Measurements from ENCODE around the gene ZDHHC23. TPM values are rescaled to one million over a fixed set of nuclear protein-coding genes. Genes with fewer than 3 reads are reported as not detected.

Gene ZDHHC23
- total and polyA plus RNA-seq, 2 experiments from 2014 or later = 1.9 to 8.5 TPM

DNA sequence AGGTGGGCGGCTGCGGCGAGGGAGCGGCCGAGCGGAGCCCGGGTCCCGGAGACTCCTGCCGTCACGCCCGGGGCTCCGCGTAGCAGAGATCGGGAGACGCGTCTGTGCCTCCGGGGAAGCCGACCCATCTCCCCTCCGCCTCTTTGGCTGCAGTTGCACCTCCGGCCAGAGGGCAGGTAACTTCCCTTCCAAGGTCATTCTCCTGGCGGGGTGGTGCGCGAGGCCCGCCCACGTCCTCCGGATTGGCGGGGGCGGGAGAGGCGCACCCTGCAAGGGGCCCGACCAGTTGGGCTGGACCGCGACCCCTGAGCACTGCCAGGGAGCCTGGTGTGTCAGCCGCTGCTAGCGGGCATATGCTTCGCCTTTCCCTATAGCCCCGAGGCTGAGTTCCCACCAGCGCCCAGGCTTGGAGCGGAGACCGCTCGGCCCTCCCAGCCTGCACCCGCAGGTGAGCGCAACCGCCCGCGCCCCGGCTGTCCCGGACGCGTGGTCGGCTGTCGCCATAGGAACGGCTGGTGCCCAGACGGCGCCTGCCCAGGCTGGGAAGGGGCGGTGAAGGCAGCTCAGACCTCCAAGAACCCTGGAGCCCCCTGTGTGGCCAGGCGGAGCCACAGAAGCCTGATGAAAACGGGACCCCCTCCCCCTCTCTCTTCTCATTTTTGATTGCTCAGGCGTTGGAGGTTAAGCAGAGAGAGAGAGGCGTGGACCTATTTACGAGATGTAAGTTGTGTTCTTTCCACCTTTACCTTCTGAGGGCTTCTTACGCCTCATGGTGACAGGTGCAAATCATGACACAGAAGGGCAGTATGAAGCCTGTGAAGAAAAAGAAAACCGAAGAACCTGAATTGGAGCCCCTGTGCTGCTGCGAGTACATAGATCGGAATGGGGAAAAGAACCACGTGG, 453 bp downstream of the ZDHHC23 start:
- Histone ChIP-seq H4K20me1 (ENCODE audit: insufficient read depth, poor library complexity, severe bottlenecking) (no peaks in the 10 kb centered on the region), H3K4me3 (peak overlapping the region; percentile 79), H3K36me3 (replicated peaks; ENCODE audit: insufficient read depth, low read depth) (no peaks in the 10 kb centered on the region), H3K4me1 (ENCODE audit: insufficient read depth) (no peaks in the 10 kb centered on the region), H2AFZ (peak overlapping the region; percentile 90), H3K27me3 (peaks cover 3% of the 10 kb centered on the region), H3K4me2 (peak overlapping the region; percentile 99), H3K9me3 (ENCODE audit: low read depth) (no peaks in the 10 kb centered on the region), H3K79me2 (no peaks in the 10 kb centered on the region), H3K27ac (peak overlapping the region; percentile 60), H3K9me2 (replicated peaks; ENCODE audit: insufficient read depth) (no peaks in the 10 kb centered on the region)
- TF ChIP-seq, protein P1, sequence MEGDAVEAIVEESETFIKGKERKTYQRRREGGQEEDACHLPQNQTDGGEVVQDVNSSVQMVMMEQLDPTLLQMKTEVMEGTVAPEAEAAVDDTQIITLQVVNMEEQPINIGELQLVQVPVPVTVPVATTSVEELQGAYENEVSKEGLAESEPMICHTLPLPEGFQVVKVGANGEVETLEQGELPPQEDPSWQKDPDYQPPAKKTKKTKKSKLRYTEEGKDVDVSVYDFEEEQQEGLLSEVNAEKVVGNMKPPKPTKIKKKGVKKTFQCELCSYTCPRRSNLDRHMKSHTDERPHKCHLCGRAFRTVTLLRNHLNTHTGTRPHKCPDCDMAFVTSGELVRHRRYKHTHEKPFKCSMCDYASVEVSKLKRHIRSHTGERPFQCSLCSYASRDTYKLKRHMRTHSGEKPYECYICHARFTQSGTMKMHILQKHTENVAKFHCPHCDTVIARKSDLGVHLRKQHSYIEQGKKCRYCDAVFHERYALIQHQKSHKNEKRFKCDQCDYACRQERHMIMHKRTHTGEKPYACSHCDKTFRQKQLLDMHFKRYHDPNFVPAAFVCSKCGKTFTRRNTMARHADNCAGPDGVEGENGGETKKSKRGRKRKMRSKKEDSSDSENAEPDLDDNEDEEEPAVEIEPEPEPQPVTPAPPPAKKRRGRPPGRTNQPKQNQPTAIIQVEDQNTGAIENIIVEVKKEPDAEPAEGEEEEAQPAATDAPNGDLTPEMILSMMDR (IDR thresholded peaks at IDR 0.05; ENCODE audit: poor library complexity) = no peak
- no peak for TF ChIP-seq EZH2phosphoT487 (IDR thresholded peaks at IDR 0.05; ENCODE audit: low read depth, severe bottlenecking, unreplicated experiment)
- no peak for TF ChIP-seq EZH2 (IDR thresholded peaks at IDR 0.05; ENCODE audit: borderline replicate concordance)
- DNase-seq (ENCODE audit: low spot score) = peak; percentile 63
- 4% methylated on average over 46 of the region's 65 CpGs for WGBS (ENCODE audit: low lambda C conversion rate, missing lambda C conversion rate)

DNA sequence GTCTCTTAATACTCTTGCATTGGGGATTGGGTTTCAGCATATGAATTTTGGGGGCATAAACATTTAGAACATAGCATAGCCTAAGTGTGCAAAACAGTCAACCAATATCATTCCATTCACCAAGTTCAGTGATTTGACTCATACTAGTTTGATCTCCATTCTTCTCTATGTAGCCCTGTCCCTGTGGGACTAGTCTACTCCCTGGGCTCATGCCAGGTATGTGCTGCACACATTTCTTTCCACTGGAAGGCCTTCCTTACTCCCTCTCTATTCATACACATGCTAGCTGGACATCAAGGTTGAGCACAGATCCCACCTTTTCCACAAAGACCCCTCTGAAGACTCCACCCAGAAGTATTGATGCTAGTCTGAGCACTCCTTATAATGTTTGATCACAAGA, 5.1 kb downstream of the ZDHHC23 start:
- no peaks in the 10 kb centered on the region for H3K9me3 ChIP-seq (ENCODE audit: low read depth)
- TF ChIP-seq EZH2phosphoT487 (IDR thresholded peaks at IDR 0.05; ENCODE audit: low read depth, severe bottlenecking, unreplicated experiment) (no peak), EZH2 (IDR thresholded peaks at IDR 0.05; ENCODE audit: borderline replicate concordance) (no peak)
- TF ChIP-seq, protein P1 (IDR thresholded peaks at IDR 0.05; ENCODE audit: poor library complexity) = no peak
- no peaks in the 10 kb centered on the region for H3K79me2 ChIP-seq
- H2AFZ ChIP-seq = no peak overlapping the region
- H3K4me3 ChIP-seq = no peak overlapping the region
- H3K27ac ChIP-seq = no peak overlapping the region
- peaks cover 3% of the 10 kb centered on the region for H3K27me3 ChIP-seq
- no peaks in the 10 kb centered on the region for H3K4me1 ChIP-seq (ENCODE audit: insufficient read depth)
- no peaks in the 10 kb centered on the region for H3K36me3 ChIP-seq (replicated peaks; ENCODE audit: insufficient read depth, low read depth)
- H3K4me2 ChIP-seq = no peak overlapping the region
- H3K9me2 ChIP-seq (replicated peaks; ENCODE audit: insufficient read depth) = no peaks in the 10 kb centered on the region
- no peak for DNase-seq (ENCODE audit: low spot score)
- no peaks in the 10 kb centered on the region for H4K20me1 ChIP-seq (ENCODE audit: insufficient read depth, poor library complexity, severe bottlenecking)

GRCh38 chr3:113953677-113954076, 5.9 kb downstream of the ZDHHC23 start:
- Histone ChIP-seq H3K27ac (no peak overlapping the region), H3K27me3 (no peaks in the 10 kb centered on the region), H3K4me1 (ENCODE audit: insufficient read depth) (no peaks in the 10 kb centered on the region), H3K4me3 (no peak overlapping the region), H3K36me3 (replicated peaks; ENCODE audit: insufficient read depth, low read depth) (no peaks in the 10 kb centered on the region), H3K9me2 (replicated peaks; ENCODE audit: insufficient read depth) (no peaks in the 10 kb centered on the region), H3K79me2 (no peaks in the 10 kb centered on the region), H2AFZ (no peak overlapping the region), H3K9me3 (ENCODE audit: low read depth) (no peaks in the 10 kb centered on the region), H3K4me2 (no peak overlapping the region), H4K20me1 (ENCODE audit: insufficient read depth, poor library complexity, severe bottlenecking) (no peaks in the 10 kb centered on the region)
- no peak for DNase-seq (ENCODE audit: low spot score)
- no peak for TF ChIP-seq EZH2phosphoT487 (IDR thresholded peaks at IDR 0.05; ENCODE audit: low read depth, severe bottlenecking, unreplicated experiment)
- no peak for TF ChIP-seq EZH2 (IDR thresholded peaks at IDR 0.05; ENCODE audit: borderline replicate concordance)
- TF ChIP-seq, protein P1 (IDR thresholded peaks at IDR 0.05; ENCODE audit: poor library complexity) = no peak
- WGBS (ENCODE audit: low lambda C conversion rate, missing lambda C conversion rate) = 94% methylated on average over 7 of the region's 7 CpGs

All from hepatocyte (in vitro differentiated cells).